ENCODE results near the gene TLE3. TPM values are rescaled to one million over a fixed set of nuclear protein-coding genes. Genes with fewer than 3 reads are reported as not detected.
A peak's percentile ranks its signal among the peaks of the same experiment; 100 is the strongest.

TLE3 gene
- polyA plus RNA-seq, 1 experiment = 3.7 TPM

- ChIA-PET CTCF (no interaction called here), POLR2A (no interaction called here)
- Histone ChIP-seq H3K27me3 (ENCODE audit: control insufficient read depth, insufficient read depth, low read length) (peaks cover 24% of the 10 kb centered on the region), H3K36me3 (ENCODE audit: control insufficient read depth, insufficient read depth, low read length) (no peaks in the 10 kb centered on the region), H3K4me3 (ENCODE audit: low read depth, low read length) (no peak overlapping the region)
- TF ChIP-seq CTCF (IDR thresholded peaks at IDR 0.05; ENCODE audit: insufficient read depth, low read depth, low read length) = no peak
- no peak for DNase-seq (ENCODE audit: low read depth)
These were observed 70.7 kb downstream of the TLE3 start for GRCh38 chr15:70026991-70027390.

- ChIA-PET CTCF (interaction anchor here (0.6 kb wide), 1 partner anchor 296 kb away, joined by 3 read pairs; no protein-coding TSS in a partner anchor), POLR2A (no interaction called here)
- Histone ChIP-seq H3K27me3 (ENCODE audit: control insufficient read depth, insufficient read depth, low read length) (peaks cover 17% of the 10 kb centered on the region), H3K36me3 (ENCODE audit: control insufficient read depth, insufficient read depth, low read length) (no peaks in the 10 kb centered on the region), H3K4me3 (ENCODE audit: low read depth, low read length) (no peak overlapping the region)
- DNase-seq (ENCODE audit: low read depth) = no peak
- no peak for TF ChIP-seq CTCF (IDR thresholded peaks at IDR 0.05; ENCODE audit: insufficient read depth, low read depth, low read length)
These were observed 72.1 kb downstream of the TLE3 start for GRCh38 chr15:70025413-70026296.

GRCh38 chr15:70024521-70024920 is 73.2 kb downstream of the TLE3 start:
- no peak for DNase-seq (ENCODE audit: low read depth)
- Histone ChIP-seq H3K36me3 (ENCODE audit: control insufficient read depth, insufficient read depth, low read length) (no peaks in the 10 kb centered on the region), H3K4me3 (ENCODE audit: low read depth, low read length) (no peak overlapping the region), H3K27me3 (ENCODE audit: control insufficient read depth, insufficient read depth, low read length) (peaks cover 16% of the 10 kb centered on the region)
- POLR2A ChIA-PET = interaction anchor here (0.6 kb wide), 1 partner anchor 1235 kb away, joined by 3 read pairs; no protein-coding TSS in a partner anchor
- TF ChIP-seq CTCF (IDR thresholded peaks at IDR 0.05; ENCODE audit: insufficient read depth, low read depth, low read length) = no peak
- CTCF ChIA-PET = interaction anchor here (1.4 to 1.7 kb wide), 2 partner anchors 17 to 443 kb away, joined by 4 to 8 read pairs; no protein-coding TSS in a partner anchor

- peaks cover 20% of the 10 kb centered on the region for H3K27me3 ChIP-seq (ENCODE audit: control insufficient read depth, insufficient read depth, low read length)
- DNase-seq (ENCODE audit: low read depth) = peak; percentile 19
- POLR2A ChIA-PET = interaction anchor here (0.6 to 0.7 kb wide), 2 partner anchors 9 to 1235 kb away, joined by 3 read pairs; no protein-coding TSS in a partner anchor
- no peak overlapping the region for H3K4me3 ChIP-seq (ENCODE audit: low read depth, low read length)
- no peak for TF ChIP-seq CTCF (IDR thresholded peaks at IDR 0.05; ENCODE audit: insufficient read depth, low read depth, low read length)
- CTCF ChIA-PET = interaction anchor here (0.6 to 1.7 kb wide), 6 partner anchors 10 to 463 kb away, joined by 3 to 8 read pairs (median 4); no protein-coding TSS in a partner anchor
- H3K36me3 ChIP-seq (ENCODE audit: control insufficient read depth, insufficient read depth, low read length) = no peaks in the 10 kb centered on the region
These were observed 73.8 kb downstream of the TLE3 start for GRCh38 chr15:70023769-70024491.

All from BJ (cell line).